ENCODE measurements around the gene MIAT. TPM values are rescaled to one million over a fixed set of nuclear protein-coding genes. Genes with fewer than 3 reads are reported as not detected.

The MIAT gene
- total and polyA plus RNA-seq, 9 of the 15 experiments (the other 6 are each of a cell fraction or from before 2014, with no cell fraction given) = 0.03 to 0.93 (median 0.34) TPM

DNA sequence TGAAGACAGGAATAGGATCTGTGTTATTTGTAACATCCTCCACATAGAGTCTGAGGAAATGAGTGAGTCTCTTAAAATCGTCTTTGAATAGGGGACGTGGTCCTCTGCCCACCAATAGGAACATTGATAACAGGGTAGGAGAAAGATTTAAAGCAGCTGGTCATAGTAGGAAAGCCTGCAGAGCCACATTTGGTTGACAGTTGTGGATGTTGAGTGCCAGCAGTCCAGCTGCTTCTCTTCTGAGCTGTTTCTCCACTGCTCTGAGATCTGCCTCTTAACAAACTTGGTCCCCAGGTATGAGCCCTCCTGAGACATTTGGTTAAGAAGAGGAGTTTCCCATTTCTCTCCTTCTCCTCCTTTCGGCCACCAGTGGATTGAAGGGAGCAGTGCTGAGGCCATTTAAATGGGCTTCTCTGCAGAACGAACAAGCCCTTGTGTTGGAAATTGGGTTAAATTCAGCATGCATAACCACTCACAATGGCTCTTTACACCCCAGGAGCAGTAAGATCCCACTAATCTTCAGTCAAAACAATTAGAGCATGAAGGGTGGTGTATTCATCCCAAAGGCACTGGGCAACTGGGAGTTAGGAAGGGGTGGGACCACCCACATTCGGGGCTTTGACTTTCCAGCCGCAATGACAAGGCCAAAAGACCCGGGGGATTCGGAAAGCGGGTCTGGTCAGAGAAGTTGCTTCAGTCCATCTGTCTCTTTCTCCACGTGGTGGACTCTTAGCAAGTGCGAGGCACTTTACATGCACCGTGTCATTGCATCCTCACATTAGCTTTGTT, 32.3 kb downstream of the MIAT start:
- no TSS peak for BruUV-seq (replicated peaks)
- no peaks in the 10 kb centered on the region for H3K9me3 ChIP-seq (replicated peaks; ENCODE audit: control insufficient read depth, insufficient read depth, low read depth, low read length)
- no peak overlapping the region for H3K4me2 ChIP-seq (ENCODE audit: insufficient read depth, low read length)
- no peaks in the 10 kb centered on the region for H3K79me2 ChIP-seq (ENCODE audit: control insufficient read depth, insufficient read depth, low read length)
- intact Hi-C loops (cut with micrococcal nuclease) (no loop called here), in situ Hi-C loops (cut with MboI) (no loop called here)
- no peak for ATAC-seq
- H2AFZ ChIP-seq (ENCODE audit: low read depth, low read length) = no peak overlapping the region
- H3K9ac ChIP-seq (ENCODE audit: insufficient read depth in 1 of 2, low read depth in 2 of 2, low read length in 2 of 2) = no peak overlapping the region
- ChIA-PET POLR2A (no interaction called here), CTCF (ENCODE audit: low intra/inter-chr PET ratio) (no interaction called here)
- H3K4me1 ChIP-seq (replicated peaks in 1 of 2; ENCODE audit: control insufficient read depth in 2 of 2, insufficient read depth in 2 of 2, low read length in 2 of 2) = peaks cover 0 to 3% of the 10 kb centered on the region in 2 experiments; a peak in 1 of 5 replicates
- no peak for FAIRE-seq
- H3K27ac ChIP-seq (ENCODE audit: extremely low read depth, low read depth, low read length) = no peak overlapping the region
- no peak overlapping the region for H3K4me3 ChIP-seq
- no peaks in the 10 kb centered on the region for H3K27me3 ChIP-seq (ENCODE audit: control insufficient read depth in 2 of 2, insufficient read depth in 2 of 2, low read length in 2 of 2)
- no peak for TF ChIP-seq POU5F1 (IDR thresholded peaks at IDR 0.05; ENCODE audit: borderline replicate concordance, low read depth, low read length, partially characterized antibody)
- TF ChIP-seq, protein P1, sequence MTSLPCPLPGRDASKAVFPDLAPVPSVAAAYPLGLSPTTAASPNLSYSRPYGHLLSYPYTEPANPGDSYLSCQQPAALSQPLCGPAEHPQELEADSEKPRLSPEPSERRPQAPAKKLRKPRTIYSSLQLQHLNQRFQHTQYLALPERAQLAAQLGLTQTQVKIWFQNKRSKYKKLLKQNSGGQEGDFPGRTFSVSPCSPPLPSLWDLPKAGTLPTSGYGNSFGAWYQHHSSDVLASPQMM (CRISPR knock-in tag; IDR thresholded peaks at IDR 0.05) = no peak
- TF ChIP-seq LEF1 (IDR thresholded peaks at IDR 0.05) = no peak
- WGBS (ENCODE audit: insufficient coverage, low coverage, missing lambda C conversion rate) = 66% methylated on average over 12 of the region's 12 CpGs
- DNase-seq (ENCODE audit: extremely low read depth in 1 of 4, low spot score in 3 of 4) = no peak
- H3K9me1 ChIP-seq (ENCODE audit: control insufficient read depth, insufficient read depth, low read length) = no peaks in the 10 kb centered on the region
- H4K20me1 ChIP-seq (replicated peaks; ENCODE audit: control insufficient read depth, insufficient read depth, low read length) = 0 out of 2 replicates have a peak, but pooled peaks cover 4% of the 10 kb centered on the region
- no peaks in the 10 kb centered on the region for H3K36me3 ChIP-seq (ENCODE audit: control insufficient read depth, insufficient read depth, low read length)
